Adrenal gland (tissue), 12 donors: ENCODE data around the gene KCNH8. TPM values are rescaled to one million over a fixed set of nuclear protein-coding genes. Genes with fewer than 3 reads are reported as not detected.
A peak's percentile ranks its signal among the peaks of the same experiment; 100 is the strongest.

Experiments used
- DNase-seq, 7 donors: peaks; one replicate each; pipeline ENCODE4 v3.0.0-alpha.2; 2019 to 2020
- H3K27ac ChIP-seq, 5 donors: fragments of 200-600 bp; sonication (generic) in 4 of 5; 1 replicate in 3 of 5; 2 replicates in 2 of 5; pipeline versions ENCODE4 v1.5.1 to v1.8.0; 2016 to 2020; ENCODE audit warnings: mild to moderate bottlenecking in 1 of 5
- H3K27me3 ChIP-seq: fragments of 200-600 bp; 2 replicates; pipeline ENCODE4 v1.8.0; 2021
- H3K36me3 ChIP-seq, 2 donors: fragments of 200-600 bp; replicated peaks in 1 of 2; 1 replicate in 1 of 2; 2 replicates in 1 of 2; pipeline versions ENCODE4 v1.5.1 to v1.8.0; 2018 to 2022
- H3K4me1 ChIP-seq, 2 donors: fragments of 200-600 bp; replicated peaks in 1 of 2; 1 replicate in 1 of 2; 2 replicates in 1 of 2; pipeline versions ENCODE4 v1.5.1 to v1.8.0; 2018 to 2021
- H3K4me3 ChIP-seq, 4 donors: fragments of 200-600 bp; sonication (generic) in 3 of 4; one replicate each; pipeline ENCODE4 v1.5.1; 2016 to 2018
- H3K9me3 ChIP-seq, 3 donors: fragments of 200-600 bp; sonication (generic) in 1 of 3; replicated peaks in 1 of 3; 1 replicate in 2 of 3; 2 replicates in 1 of 3; pipeline versions ENCODE4 v1.5.1 to v1.8.0; 2016 to 2021
- POLR2A ChIP-seq, 2 donors: fragments of 450-650 bp; IDR thresholded peaks; one replicate each; pipeline ENCODE4 v1.6.1; 2017; ENCODE audit warnings: antibody characterized with exemption in 2 of 2, mild to moderate bottlenecking in 2 of 2, moderate library complexity in 1 of 2
- WGBS, 4 donors: extraction: QIAGEN DNeasy Blood & Tissue Kit in 2 of 4; methylation state at CpG; one replicate each; pipeline versions ENCODE4 v1.1.5 to v1.1.7; 2013 to 2017; 5-methylcytosine and 5-hydroxymethylcytosine counted together
- intact Hi-C, 2 donors: fragments of 100-400 bp; cut with DNase I; formaldehyde crosslinking; loops; one replicate each; pipeline versions ENCODE4 v1.14.1 to v1.15.0; 2022 to 2023
- polyA plus RNA-seq, 3 donors: library from polyadenylated mRNA; stranded (reverse); fragments of 200-250 nt in 2 of 3; fragments of 350-450 nt in 1 of 3; fragmentation: Illumina TruSeq in 1 of 3; extraction: RNeasy Lipid Tissue Mini Kit (QIAGEN cat#74804) in 1 of 3; gene quantifications; one replicate each; pipeline ENCODE4 v1.2.3, GENCODE V29; 2013 to 2014
- total RNA-seq, 9 donors: library from RNA; depleted of rRNA in 4 of 9; stranded (reverse); fragments of >200 nt in 4 of 9; fragments of 120-200 nt in 1 of 9; fragmentation: NEBNext Ultra II Directional in 1 of 9; extraction: Animal tissue kit (Norgen Biotek cat#: 25700) in 1 of 9; gene quantifications; one replicate each; pipeline versions ENCODE4 v1.1.0 to v1.2.4, GENCODE V29; 2013 to 2023
- TF ChIP-seq, protein P1 (sequence below), 6 experiments: fragments of 450-650 bp in 4 of 6; fragments of 200-600 bp in 2 of 6; sonication (generic) in 1 of 6; IDR thresholded peaks; 1 replicate in 5 of 6; 2 replicates in 1 of 6; pipeline versions ENCODE4 v1.5.1 to v1.8.0; 2016 to 2021; ENCODE audit warnings: antibody characterized with exemption in 6 of 6, mild to moderate bottlenecking in 2 of 6, moderate library complexity in 1 of 6
- donor health status: healthy with polysubstance abuse.
- donor health status: Bipolar disorder and iron deficiency.
- donor health status: DM: yes; HTN: yes; CAD: no.
- donor health status: DM: no; HTN: no; CAD: no.
- donor health status: DM: no; HTN: no; CAD: no.
- donor health status: DM: yes; HTN: yes; CAD: no.

The KCNH8 gene
- total and polyA plus RNA-seq, 12 donors = 0.27 to 7.6 (median 2.1) TPM

- H3K27ac ChIP-seq = no peak overlapping the region
- H3K4me1 ChIP-seq = no peaks in the 10 kb centered on the region
- no peak overlapping the region for H3K4me3 ChIP-seq
- no peaks in the 10 kb centered on the region for H3K36me3 ChIP-seq
- H3K9me3 ChIP-seq = no peaks in the 10 kb centered on the region
- WGBS, 4 donors = 44 to 47% (median 45%) methylated on average over 7 of the region's 7 CpGs
- TF ChIP-seq POLR2A (IDR thresholded peaks at IDR 0.05) = no peak
- TF ChIP-seq, protein P1, sequence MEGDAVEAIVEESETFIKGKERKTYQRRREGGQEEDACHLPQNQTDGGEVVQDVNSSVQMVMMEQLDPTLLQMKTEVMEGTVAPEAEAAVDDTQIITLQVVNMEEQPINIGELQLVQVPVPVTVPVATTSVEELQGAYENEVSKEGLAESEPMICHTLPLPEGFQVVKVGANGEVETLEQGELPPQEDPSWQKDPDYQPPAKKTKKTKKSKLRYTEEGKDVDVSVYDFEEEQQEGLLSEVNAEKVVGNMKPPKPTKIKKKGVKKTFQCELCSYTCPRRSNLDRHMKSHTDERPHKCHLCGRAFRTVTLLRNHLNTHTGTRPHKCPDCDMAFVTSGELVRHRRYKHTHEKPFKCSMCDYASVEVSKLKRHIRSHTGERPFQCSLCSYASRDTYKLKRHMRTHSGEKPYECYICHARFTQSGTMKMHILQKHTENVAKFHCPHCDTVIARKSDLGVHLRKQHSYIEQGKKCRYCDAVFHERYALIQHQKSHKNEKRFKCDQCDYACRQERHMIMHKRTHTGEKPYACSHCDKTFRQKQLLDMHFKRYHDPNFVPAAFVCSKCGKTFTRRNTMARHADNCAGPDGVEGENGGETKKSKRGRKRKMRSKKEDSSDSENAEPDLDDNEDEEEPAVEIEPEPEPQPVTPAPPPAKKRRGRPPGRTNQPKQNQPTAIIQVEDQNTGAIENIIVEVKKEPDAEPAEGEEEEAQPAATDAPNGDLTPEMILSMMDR (IDR thresholded peaks at IDR 0.05) = no peak
- DNase-seq = no peak
- intact Hi-C loops = loop anchor here in 1 of 2 donors (10.0 kb wide), 2 partner anchors 187 to 517 kb away; no protein-coding TSS in a partner anchor
- no peaks in the 10 kb centered on the region for H3K27me3 ChIP-seq
These were observed 199.4 kb downstream of the KCNH8 start for GRCh38 chr3:19347671-19348070.

GRCh38 chr3:19348500-19348899 lies 200.2 kb downstream of the KCNH8 start:
- WGBS, 4 donors = 44 to 57% (median 51%) methylated on average over 2 of the region's 2 CpGs
- no peaks in the 10 kb centered on the region for H3K9me3 ChIP-seq
- intact Hi-C loops = loop anchor here in 1 of 2 donors (10.0 kb wide), 2 partner anchors 186 to 516 kb away; no protein-coding TSS in a partner anchor
- H3K4me1 ChIP-seq = no peaks in the 10 kb centered on the region
- no peak overlapping the region for H3K4me3 ChIP-seq
- TF ChIP-seq, protein P1 (IDR thresholded peaks at IDR 0.05) = no peak
- TF ChIP-seq POLR2A (IDR thresholded peaks at IDR 0.05) = no peak
- H3K36me3 ChIP-seq = no peaks in the 10 kb centered on the region
- no peak for DNase-seq
- no peaks in the 10 kb centered on the region for H3K27me3 ChIP-seq
- H3K27ac ChIP-seq = no peak overlapping the region

DNA sequence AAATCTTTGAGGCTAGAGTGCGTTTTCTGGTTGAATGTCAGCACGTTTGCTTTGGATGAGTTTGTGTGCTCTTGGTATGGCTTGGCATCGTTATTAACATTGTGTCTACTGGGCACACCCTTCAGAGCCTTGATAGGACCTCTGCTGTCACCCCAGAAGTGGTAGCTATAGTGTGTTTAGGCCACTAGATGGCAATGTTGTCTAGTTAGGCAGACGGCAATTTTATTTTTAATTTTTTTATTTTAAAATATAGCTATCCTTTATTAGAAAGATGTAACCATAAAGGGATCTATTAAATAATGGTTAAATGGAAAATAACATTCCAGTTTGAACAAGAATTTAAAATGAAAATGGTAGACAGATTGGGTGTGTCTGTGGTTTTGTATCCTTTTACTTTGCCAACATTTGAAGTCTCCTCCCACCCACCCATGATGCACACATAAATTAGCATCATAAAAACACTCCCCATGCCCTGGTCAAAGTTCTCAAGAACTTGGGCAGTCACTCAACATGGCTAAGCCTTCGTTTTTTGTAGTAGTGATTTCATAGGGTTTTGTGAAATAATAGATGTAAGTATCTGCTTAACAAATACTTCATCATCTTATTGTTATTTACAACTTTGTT lies 200.7 kb downstream of the KCNH8 start:
- 19 to 21% (median 21%) methylated on average over 5 of the region's 5 CpGs for WGBS, 4 donors
- no peaks in the 10 kb centered on the region for H3K4me1 ChIP-seq
- no peaks in the 10 kb centered on the region for H3K9me3 ChIP-seq
- intact Hi-C loops = loop anchor here in 1 of 2 donors (10.0 kb wide), 2 partner anchors 186 to 516 kb away; no protein-coding TSS in a partner anchor
- no peak for TF ChIP-seq POLR2A (IDR thresholded peaks at IDR 0.05)
- TF ChIP-seq, protein P1 (IDR thresholded peaks at IDR 0.05) = peak; percentile 21 to 72 (median 54)
- no peak overlapping the region for H3K27ac ChIP-seq
- H3K27me3 ChIP-seq = no peaks in the 10 kb centered on the region
- H3K4me3 ChIP-seq = no peak overlapping the region
- H3K36me3 ChIP-seq = no peaks in the 10 kb centered on the region
- DNase-seq = peak in 1 of 7 donors; percentile 23

- no peak overlapping the region for H3K27ac ChIP-seq
- H3K27me3 ChIP-seq = no peaks in the 10 kb centered on the region
- 57 to 83% (median 71%) methylated on average over 1 of the region's 1 CpG for WGBS, 4 donors
- intact Hi-C loops = no loop called here
- no peak for DNase-seq
- H3K4me3 ChIP-seq = no peak overlapping the region
- H3K9me3 ChIP-seq = no peaks in the 10 kb centered on the region
- H3K4me1 ChIP-seq = no peaks in the 10 kb centered on the region
- no peaks in the 10 kb centered on the region for H3K36me3 ChIP-seq
- no peak for TF ChIP-seq POLR2A (IDR thresholded peaks at IDR 0.05)
- TF ChIP-seq, protein P1 (IDR thresholded peaks at IDR 0.05) = no peak
These were observed 209.6 kb downstream of the KCNH8 start for GRCh38 chr3:19357947-19358346.
